DMS79 treated with DMSO at 0.1 percent for 48 hours (cell line): Measurements from ENCODE around the gene TFB1M.
"Not testable (repeated sequence)": the region's sequence is repeated elsewhere in the genome, so short reads cannot be mapped to it uniquely, and the experiment has no call there.

Experiments used
- DNase-seq: peaks from one replicate; lab custom pipeline; 2025; lab: John Stamatoyannopoulos, UW

Gene TFB1M

GRCh38 chr6:155329460-155330132, 15.3 kb upstream of the TFB1M start:
- DNase-seq = no peak

- DNase-seq = no peak
These were observed 14.5 kb upstream of the TFB1M start for GRCh38 chr6:155328539-155329459.

GRCh38 chr6:155328074-155328538, 13.8 kb upstream of the TFB1M start:
- no peak for DNase-seq

GRCh38 chr6:155327326-155328073, 13.2 kb upstream of the TFB1M start:
- peak; percentile 74 for DNase-seq

GRCh38 chr6:155325700-155326516, 11.6 kb upstream of the TFB1M start:
- no peak for DNase-seq

GRCh38 chr6:155324993-155325392, 10.7 kb upstream of the TFB1M start:
- no peak for DNase-seq

GRCh38 chr6:155324172-155324571, 9.9 kb upstream of the TFB1M start:
- DNase-seq = no peak

GRCh38 chr6:155319902-155320301, 5.6 kb upstream of the TFB1M start:
- DNase-seq = no peak

- no peak for DNase-seq
These were observed 2.9 kb upstream of the TFB1M start for GRCh38 chr6:155317186-155317585.

- no peak for DNase-seq
These were observed 2.1 kb upstream of the TFB1M start for GRCh38 chr6:155316419-155316818.

- DNase-seq = no peak
These were observed 1.2 kb upstream of the TFB1M start for GRCh38 chr6:155315516-155315871.

GRCh38 chr6:155314773-155315515, 660 bp upstream of the TFB1M start:
- peak; percentile 94 for DNase-seq

GRCh38 chr6:155313602-155314091, 637 bp downstream of the TFB1M start:
- DNase-seq = peak; percentile 21

GRCh38 chr6:155312950-155313349, 1.3 kb downstream of the TFB1M start:
- DNase-seq = not testable (repeated sequence)

- no peak for DNase-seq
These were observed 2.7 kb downstream of the TFB1M start for GRCh38 chr6:155311583-155311982.

GRCh38 chr6:155311086-155311485, 3.2 kb downstream of the TFB1M start:
- DNase-seq = peak; percentile 63

GRCh38 chr6:155310596-155310995, 3.7 kb downstream of the TFB1M start:
- DNase-seq = no peak

- no peak for DNase-seq
These were observed 5.1 kb downstream of the TFB1M start for GRCh38 chr6:155309150-155309549.

GRCh38 chr6:155306958-155307357, 7.3 kb downstream of the TFB1M start:
- DNase-seq = no peak

- DNase-seq = no peak
These were observed 10.9 kb downstream of the TFB1M start for GRCh38 chr6:155303361-155303870.
